RWPE2 (cell line): Measurements from ENCODE around the gene C22orf39.

Source experiments
- ATAC-seq: fragments of 200-7000 bp; cut with Tn5 transposase; 3 replicates; pipeline ENCODE4 v1.9.1; 2021; ENCODE audit warnings: low read depth
- DNase-seq: peaks from one replicate; pipeline ENCODE4 v3.0.0-alpha.2; 2020; ENCODE audit warnings: low spot score
- H3K27ac ChIP-seq: fragments of 450-650 bp; 2 replicates; pipeline ENCODE4 v1.5.1; 2017; ENCODE audit warnings: mild to moderate bottlenecking; ENCODE audit not compliant: poor library complexity, severe bottlenecking
- H3K27me3 ChIP-seq: fragments of 250-450 bp; sonication (Bioruptor Pico); 2 replicates; pipeline ENCODE4 v1.5.1; 2021; ENCODE audit warnings: mild to moderate bottlenecking, moderate library complexity; ENCODE audit not compliant: insufficient read depth, poor library complexity, severe bottlenecking
- H3K36me3 ChIP-seq: fragments of 250-450 bp; sonication (Bioruptor Pico); 2 replicates; pipeline ENCODE4 v1.5.1; 2020; ENCODE audit warnings: low read depth, mild to moderate bottlenecking, moderate library complexity
- H3K4me1 ChIP-seq: fragments of 250-450 bp; sonication (Bioruptor Pico); 2 replicates; pipeline ENCODE4 v1.5.1; 2021; ENCODE audit warnings: mild to moderate bottlenecking, moderate library complexity; ENCODE audit not compliant: insufficient read depth, poor library complexity, severe bottlenecking
- H3K4me3 ChIP-seq: fragments of 250-450 bp; sonication (Bioruptor Pico); 2 replicates; pipeline ENCODE4 v1.5.1; 2021; ENCODE audit warnings: mild to moderate bottlenecking, moderate library complexity; ENCODE audit not compliant: severe bottlenecking
- H3K9me3 ChIP-seq: fragments of 250-450 bp; sonication (Bioruptor Pico); 2 replicates; pipeline ENCODE4 v1.5.1; 2021; ENCODE audit warnings: mild to moderate bottlenecking, moderate library complexity; ENCODE audit not compliant: severe bottlenecking
- CTCF ChIP-seq: fragments of 450-650 bp; IDR thresholded peaks from one replicate; pipeline ENCODE4 v1.5.1; 2017; ENCODE audit warnings: mild to moderate bottlenecking, moderate library complexity; ENCODE audit not compliant: poor library complexity, severe bottlenecking

C22orf39 gene

GRCh38 chr22:19488884-19489843, 41.7 kb upstream of the C22orf39 start:
- no peak for ATAC-seq
- H3K27me3 ChIP-seq = no peaks in the 10 kb centered on the region
- no peak overlapping the region for H3K4me3 ChIP-seq
- H3K36me3 ChIP-seq = peaks cover 76% of the 10 kb centered on the region
- TF ChIP-seq CTCF = no peak
- H3K4me1 ChIP-seq = peaks cover under 1% of the 10 kb centered on the region
- DNase-seq = no peak
- no peaks in the 10 kb centered on the region for H3K9me3 ChIP-seq
- no peak overlapping the region for H3K27ac ChIP-seq

- TF ChIP-seq CTCF = no peak
- ATAC-seq = no peak
- Histone ChIP-seq H3K4me3 (no peak overlapping the region), H3K4me1 (peaks cover 9% of the 10 kb centered on the region), H3K9me3 (no peaks in the 10 kb centered on the region), H3K36me3 (peaks cover 80% of the 10 kb centered on the region), H3K27me3 (no peaks in the 10 kb centered on the region), H3K27ac (no peak overlapping the region)
- DNase-seq = no peak
These were observed 40.8 kb upstream of the C22orf39 start for GRCh38 chr22:19488285-19488684.

- no peak overlapping the region for H3K4me3 ChIP-seq
- H3K9me3 ChIP-seq = no peaks in the 10 kb centered on the region
- peak overlapping the region; percentile 99 for H3K27ac ChIP-seq
- no peak for TF ChIP-seq CTCF
- ATAC-seq (peak; percentile 40), DNase-seq (no peak)
- peaks cover 71% of the 10 kb centered on the region for H3K36me3 ChIP-seq
- peaks cover 27% of the 10 kb centered on the region for H3K4me1 ChIP-seq
- no peaks in the 10 kb centered on the region for H3K27me3 ChIP-seq
These were observed 36.2 kb upstream of the C22orf39 start for GRCh38 chr22:19483481-19484244.

GRCh38 chr22:19482297-19482696, 34.8 kb upstream of the C22orf39 start:
- TF ChIP-seq CTCF = no peak
- peak overlapping the region; percentile 99 for H3K27ac ChIP-seq
- DNase-seq (no peak), ATAC-seq (no peak)
- H3K4me3 ChIP-seq = no peak overlapping the region
- no peaks in the 10 kb centered on the region for H3K27me3 ChIP-seq
- H3K9me3 ChIP-seq = no peaks in the 10 kb centered on the region
- H3K4me1 ChIP-seq = peaks cover 30% of the 10 kb centered on the region
- H3K36me3 ChIP-seq = peaks cover 63% of the 10 kb centered on the region
